GM19463 (cell line): Measurements from ENCODE around the gene TAL2.

Experiments used
- ATAC-seq: cut with Tn5 transposase; IDR thresholded peaks from one replicate; pipeline ENCODE4 v1.9.1; 2021; ENCODE audit warnings: mild to moderate bottlenecking, moderate library complexity; ENCODE audit not compliant: unreplicated experiment

The TAL2 gene

GRCh38 chr9:105706156-105706555, 43.9 kb downstream of the TAL2 start:
- ATAC-seq = no peak

GRCh38 chr9:105708405-105708804, 46.1 kb downstream of the TAL2 start:
- ATAC-seq = no peak

DNA sequence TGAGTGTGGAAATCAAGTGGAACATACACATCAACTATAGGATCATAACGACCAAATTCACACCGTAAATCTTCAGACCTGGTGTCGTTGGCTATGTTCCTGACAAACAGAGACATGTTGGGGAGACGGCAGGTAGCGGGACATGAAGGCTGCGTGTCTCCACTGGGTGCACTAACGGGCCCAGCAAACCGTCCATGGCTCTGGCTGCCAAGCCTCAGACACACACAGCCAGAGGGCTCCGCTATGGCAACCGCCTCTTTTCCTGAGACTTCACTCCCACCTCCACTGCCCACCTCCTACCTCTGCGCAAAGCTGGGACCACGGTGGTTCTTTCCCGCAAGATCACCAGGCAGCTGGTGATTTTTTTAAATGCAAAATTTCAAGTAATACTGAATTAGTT, 48.4 kb downstream of the TAL2 start:
- no peak for ATAC-seq

DNA sequence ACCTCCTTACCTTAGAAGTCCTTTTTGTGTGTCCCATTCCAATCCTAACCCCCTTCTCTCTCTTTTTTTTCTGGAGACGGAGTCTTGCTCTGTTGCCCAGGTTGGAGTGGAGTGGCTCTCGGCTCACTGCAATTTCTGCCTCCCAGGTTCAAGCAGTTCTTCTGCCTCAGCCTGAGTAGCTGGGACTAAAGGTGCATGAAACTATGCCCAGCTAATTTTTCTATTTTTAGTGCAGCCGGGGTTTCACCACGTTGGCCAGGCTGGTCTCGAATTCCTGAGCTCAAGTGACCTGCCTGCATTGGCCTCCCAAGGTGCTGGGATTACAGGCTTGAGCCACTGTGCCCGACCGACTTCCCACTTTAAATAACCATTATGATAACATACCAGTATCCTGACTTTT, 49.6 kb downstream of the TAL2 start:
- no peak for ATAC-seq

GRCh38 chr9:105712297-105712696, 50.0 kb downstream of the TAL2 start:
- ATAC-seq = no peak
